8988T (cell line): ENCODE data around the gene ARHGEF4.

Experiments
- DNase-seq: peaks from one replicate; pipeline ENCODE4 v3.0.0; 2011

Gene ARHGEF4

DNA sequence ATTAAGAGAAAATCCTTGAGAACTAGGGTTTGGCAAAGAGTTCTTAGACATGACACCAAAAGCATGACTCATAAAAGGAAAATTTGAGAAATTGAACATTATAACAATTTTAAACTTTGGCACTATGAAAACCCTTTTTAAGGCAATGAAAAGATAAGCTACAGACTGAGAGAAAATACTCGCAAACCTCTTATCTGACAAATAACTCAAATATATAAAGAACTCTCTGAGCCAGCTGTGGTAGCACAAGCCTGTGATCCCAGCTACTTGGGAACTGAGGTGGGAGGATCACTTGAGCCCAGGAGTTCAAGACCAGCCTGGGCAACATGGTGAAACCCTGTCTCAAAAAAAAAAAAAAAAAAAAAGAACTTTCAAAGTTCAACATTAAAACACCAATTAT is 186.0 kb downstream of the ARHGEF4 start:
- DNase-seq, result no peak

DNA sequence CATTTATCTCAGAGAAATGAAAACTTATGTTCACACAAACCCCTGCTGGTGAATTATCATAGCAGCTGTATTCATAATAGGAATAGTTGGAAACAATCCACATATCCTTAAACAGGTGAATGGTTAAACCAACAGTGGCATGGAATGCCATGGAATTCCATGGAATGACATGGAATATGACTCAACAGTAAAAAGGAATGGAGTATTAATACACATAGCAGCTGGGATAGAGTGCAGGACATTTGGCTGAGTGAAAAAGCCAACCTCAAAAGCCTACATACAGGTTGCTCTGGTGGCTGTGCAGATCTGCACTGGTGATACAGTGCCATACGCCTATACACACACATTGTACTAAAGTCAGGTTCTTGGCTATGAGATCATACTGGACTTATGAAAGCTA is 187.0 kb downstream of the ARHGEF4 start:
- no peak for DNase-seq

DNA sequence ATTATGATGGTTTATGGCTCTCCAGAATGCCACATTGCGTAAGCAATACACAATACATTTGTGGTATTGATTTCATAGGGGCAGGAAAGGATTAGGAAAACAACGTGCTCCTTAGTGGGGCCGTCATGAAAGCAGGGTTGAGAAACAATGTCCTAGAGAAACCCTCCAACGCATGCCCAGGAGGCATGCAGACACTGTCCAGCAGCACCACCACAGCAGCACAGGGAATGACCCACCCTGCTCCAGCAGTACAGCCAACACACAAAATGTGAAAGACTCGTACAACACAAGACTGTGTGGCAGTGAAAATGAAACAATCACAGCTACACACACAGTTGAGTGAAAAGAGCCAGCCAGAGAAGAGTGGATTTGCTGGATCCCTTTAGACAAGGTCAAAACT is 190.2 kb downstream of the ARHGEF4 start:
- no peak for DNase-seq

DNA sequence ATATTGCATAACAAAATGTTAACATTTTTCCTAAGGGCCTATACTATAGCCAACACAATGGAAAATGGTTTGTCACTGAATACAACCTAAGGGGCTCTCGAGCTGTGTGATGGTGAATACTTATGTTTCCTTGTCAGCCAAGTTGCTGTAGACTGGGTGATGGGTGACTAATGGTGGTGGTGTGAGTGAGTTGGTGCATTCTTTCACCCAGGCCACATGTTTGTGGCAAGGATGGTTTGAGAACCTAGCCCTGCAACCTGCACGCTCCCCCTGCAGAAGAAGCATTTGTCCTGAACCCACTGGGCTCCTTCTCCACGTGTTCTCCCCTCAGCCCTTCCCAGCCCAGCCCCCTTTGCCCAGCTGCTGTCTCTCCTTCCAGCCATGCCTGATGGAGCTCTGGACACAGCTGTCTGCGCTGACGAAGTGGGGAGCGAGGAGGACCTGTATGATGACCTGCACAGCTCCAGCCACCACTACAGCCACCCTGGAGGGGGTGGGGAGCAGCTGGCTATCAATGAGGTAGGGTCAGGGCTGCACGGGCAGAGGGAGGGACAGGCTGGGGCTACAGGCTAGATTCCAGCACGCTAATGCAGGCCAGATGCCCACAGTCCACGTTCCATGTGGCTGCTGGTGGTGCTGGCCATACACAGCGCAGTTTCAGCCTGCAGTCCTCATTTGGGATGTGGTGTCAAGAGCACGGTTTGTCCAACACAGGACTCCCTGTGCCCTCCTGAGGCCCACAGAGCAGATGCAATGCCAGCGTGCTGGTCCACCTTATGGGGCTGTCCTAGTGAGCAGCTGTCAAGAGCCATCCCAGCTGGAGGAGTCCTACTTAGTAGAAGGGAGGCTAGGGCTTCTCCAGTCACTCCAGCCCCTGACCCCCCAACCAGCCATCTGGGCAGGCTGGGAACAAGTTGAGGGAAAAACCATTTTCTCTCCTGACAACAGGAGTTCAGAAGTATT is 191.1 kb downstream of the ARHGEF4 start:
- no peak for DNase-seq

DNA sequence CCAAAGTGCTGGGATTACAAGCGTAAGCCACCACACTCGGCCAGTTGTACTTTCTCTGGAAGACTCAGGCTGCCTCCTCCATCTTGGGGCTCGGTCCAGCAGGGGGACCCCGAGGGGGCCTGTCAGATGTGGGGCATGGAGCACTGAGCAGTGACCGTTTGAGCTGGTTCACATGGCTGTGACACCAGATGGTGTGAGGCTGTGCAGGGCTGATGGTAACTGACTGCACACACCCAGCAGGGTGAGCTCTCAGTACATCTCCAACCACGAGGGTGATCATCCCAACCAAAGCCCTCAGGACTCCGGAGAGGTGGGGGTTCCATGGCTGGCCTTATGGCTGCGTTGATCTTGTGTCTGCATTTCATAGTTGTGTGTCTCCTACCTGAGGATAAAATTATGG is 193.1 kb downstream of the ARHGEF4 start:
- DNase-seq, result no peak

DNA sequence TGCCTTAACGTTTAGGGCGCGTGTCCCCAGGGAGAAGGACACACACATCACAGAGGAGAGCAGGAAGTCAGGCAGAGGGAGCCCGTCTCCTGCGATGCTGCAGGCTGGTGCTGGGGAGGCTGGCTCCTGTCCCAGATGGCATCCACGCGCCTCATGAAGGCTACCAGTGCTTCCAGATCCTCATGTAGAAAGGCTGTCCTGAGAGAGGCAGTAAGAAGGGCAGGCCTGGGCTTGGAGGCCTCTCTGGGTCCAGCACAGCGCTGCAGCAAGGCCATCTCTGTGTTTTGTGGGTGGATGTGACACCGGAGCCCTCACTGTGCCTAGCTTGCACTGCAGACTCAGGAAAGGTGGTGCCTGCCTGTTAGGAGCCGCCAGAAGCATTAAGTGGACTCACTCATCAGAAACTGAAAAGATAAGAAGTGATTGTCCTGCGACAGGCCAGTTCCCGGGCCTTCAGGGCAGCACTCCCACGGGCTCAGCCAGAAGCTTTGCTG is 193.8 kb downstream of the ARHGEF4 start:
- no peak for DNase-seq

DNA sequence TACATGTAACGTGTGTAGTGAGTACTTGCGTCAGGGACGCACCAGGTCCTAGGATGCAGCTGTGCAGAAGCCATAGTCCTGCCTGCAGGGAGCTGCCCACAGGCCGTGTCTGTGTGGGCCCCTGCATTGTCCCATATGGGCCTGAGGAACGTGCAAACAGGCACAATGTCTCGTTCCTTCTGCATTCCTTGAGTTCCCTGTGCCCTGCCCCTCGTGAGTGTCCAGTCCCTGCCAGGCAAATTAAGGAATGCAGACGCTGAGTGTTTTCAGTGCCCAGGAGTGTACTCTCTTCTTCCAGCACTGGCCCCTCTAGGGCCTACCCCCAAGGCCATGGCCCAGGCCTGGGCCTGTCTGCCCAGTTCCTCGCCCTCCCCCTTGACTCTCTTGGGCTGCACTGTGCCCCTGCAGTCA is 194.7 kb downstream of the ARHGEF4 start:
- DNase-seq, result no peak

DNA sequence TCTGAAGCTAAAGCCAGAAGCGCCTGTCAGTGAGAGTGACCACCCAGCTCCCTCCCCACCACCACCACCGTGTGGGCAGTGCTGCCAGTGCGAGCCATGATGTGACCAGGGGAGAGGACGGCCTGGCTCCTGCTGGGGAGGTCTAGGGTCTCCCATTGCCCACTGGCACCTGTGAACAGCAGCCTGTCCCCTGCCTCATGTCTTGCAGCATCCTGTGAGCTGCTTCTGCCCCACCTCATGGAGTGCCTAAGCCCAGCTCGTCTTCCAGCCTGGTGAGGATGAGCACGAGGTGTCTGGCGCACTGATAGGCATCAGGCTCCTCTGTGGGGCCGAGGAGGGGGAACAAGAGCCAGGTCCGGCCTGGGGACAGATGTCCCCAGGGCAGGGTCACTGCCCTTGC is 195.2 kb downstream of the ARHGEF4 start:
- no peak for DNase-seq

DNA sequence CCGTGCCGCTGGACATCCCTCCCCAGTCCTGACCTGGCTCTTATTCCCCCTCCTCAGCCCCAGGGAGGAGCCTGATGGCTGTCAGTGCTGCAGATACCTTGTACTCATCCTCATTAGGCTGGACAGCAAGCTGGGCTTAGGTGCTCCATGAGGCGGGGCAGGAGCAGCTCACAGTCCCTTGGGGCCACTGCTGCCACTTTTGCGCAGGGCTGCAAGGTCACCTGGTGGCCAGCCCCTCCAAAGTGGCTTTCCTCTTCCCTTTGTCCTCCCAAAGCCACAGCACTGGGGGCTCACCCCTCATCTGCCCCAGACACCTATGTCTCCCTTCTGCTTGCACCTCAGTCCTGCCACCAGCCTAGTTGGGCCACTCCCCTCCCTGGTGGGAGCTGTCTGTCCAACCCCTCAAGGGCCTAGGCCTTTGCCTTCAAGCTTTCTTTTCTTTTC is 195.7 kb downstream of the ARHGEF4 start:
- no peak for DNase-seq

DNA sequence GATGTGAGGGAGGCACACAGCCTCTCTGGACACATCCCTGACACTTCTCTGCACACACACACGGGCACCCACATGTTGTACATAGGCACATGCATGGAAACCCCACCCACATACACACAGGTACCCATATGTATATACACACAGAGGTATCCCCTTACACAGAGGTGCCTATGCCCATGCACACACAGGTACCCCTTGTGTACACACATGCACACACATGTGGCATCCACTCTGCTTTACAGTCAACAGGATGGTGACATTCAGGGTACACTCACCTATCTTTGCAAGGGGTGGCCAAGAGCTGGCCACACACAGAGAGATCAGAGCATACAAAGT is 197.0 kb downstream of the ARHGEF4 start:
- DNase-seq, result no peak

DNA sequence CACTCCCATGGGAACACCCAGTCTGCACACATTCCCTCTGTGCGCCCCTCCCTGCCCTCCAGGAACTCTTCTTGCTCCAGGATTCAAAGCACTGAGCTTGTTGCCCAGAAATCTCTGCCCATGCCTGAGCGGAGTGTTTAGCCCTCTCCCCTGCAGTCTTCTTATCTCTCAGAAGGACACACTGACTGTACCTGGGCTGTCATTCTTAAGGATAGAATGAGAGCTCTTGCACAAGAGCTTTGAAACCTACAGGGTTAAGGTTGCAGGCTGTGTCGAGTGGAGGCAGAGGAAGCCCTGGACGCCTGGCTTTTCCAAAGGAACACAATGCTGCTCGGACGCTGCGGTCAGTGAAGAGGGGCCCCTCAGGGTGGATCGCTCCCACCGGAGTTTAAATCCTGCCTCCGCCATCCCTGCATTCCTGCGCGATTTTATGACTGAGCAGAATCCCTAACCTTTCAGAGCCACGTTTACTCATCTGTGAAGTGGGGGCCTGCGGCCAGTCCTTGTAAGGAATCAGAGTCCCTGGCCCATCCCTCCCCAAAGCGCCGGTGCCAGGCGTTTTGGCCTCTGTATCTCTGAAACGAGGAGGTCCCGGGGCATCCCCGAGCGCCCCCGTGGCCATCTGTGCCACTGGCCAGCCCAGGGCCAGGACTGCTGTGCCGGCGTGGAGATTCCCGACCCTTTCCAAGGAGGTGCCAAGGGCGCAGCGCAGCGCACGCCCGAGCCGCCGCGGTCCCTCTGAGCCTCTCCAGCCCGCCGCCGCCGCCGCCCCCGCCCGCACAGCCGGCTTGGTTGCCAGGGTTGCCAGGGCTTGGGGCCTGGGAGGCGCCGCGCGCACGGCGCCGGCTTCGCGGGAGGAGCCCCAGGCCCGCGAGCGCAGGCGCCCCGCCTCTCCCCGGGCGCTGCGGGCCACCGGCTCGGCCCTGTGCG is 197.7 kb downstream of the ARHGEF4 start:
- DNase-seq, result no peak

DNA sequence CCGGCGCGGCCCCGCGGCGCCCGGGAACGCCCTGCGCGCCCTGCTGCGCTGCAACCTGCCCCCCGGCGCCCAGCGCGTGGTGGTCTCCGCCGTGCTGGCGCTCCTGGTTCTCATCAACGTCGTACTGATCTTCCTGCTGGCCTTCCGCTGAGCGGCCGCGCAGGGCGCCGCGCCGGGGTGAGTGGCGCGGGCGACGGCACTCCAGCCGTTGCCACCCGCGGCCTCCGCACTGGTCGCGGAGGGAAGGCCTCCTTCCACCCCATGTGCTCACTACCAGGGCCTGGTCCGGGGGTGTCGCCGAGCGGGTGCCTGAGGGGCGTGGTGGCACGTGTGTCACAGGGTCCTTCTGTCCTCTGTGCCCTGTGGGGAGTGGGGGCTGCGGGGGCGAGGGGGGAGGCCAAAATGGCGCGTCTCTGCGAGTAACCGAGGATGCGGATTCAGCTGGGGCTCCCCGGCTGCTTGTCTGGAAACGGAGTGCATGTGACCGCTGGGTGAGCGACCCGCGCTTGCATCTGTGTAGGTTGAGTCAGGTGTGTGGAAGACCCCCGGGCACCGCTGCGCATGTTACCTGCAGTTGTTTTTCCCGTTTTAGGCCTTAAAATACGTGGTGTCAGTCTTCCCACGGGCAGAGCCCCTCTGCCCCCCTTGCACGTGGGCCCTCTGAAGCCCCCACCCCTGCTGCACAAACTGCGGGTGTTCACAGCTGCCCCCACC is 198.6 kb downstream of the ARHGEF4 start:
- DNase-seq, result no peak

DNA sequence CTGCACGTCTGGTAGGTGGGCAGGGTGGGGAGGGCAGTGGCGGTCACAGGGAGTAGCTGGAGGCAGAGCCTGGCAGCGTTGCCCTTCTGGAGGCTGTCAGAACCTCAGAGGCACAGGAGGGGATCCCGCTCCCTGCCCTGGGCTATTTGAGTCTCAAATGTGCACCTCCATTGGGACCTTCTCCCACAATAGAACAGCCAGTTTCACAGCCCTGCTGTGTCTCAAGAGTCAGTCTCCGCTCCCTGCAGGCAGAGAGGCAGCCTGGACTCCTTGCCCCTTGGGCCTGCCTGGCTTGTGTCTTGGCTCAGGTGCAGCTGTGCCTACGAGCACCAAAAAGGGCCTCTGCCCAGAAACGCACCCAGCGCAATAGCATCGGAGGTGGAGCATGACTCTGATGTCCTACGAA is 199.1 kb downstream of the ARHGEF4 start:
- no peak for DNase-seq

DNA sequence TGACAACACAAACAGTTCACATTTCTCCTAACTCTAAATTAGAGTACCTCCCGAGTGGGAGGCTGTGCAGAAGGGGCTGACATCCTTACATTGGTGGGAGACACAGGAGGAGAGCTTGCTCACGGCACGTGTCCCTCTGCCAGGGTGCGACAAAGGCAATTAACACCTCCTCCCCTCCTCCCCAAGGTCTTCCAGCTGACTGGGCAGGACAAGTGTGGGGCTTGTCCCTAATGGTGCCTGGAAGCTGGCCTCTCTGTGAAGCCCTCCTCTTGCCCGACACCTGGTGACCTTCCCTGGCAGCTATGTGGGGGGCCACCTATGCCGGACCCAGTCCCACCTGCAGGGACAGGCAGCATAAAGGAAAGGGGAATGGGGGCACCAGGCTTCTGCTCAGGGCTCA is 199.6 kb downstream of the ARHGEF4 start:
- DNase-seq, result no peak

DNA sequence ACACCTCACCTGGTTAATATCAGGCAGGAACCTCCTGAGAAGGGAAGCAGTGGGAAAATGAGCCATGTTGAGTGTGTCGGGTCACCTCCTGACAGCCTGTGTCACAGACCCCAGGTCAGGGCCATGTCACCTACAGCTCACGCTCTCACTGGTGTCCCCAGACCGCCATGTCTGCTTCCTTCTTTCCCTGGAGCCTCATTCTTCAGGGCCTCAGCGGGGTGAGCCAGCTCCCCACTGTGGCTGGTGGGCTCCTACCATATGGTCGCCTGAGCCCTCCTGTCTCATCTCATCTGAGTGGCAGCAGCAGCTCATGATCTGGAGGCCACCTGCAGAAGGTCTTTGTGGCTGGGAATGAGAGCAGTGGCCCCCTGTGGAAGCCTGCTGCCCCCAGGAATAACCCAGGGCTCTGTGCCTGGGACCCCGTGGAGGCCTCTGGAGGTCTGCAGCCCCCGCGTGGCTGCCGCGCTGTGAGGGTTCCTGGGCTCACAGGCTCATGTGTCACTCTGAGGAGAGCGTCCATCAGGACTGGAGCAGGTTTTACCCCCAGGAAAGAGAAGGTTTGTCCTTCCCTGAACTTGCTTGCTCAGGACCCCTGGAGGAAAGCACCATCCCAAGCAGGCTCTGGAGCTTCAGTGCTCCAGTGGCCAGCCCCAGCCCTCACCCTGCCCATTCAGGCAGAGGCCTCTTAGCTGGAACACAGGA is 200.1 kb downstream of the ARHGEF4 start:
- DNase-seq, result no peak

DNA sequence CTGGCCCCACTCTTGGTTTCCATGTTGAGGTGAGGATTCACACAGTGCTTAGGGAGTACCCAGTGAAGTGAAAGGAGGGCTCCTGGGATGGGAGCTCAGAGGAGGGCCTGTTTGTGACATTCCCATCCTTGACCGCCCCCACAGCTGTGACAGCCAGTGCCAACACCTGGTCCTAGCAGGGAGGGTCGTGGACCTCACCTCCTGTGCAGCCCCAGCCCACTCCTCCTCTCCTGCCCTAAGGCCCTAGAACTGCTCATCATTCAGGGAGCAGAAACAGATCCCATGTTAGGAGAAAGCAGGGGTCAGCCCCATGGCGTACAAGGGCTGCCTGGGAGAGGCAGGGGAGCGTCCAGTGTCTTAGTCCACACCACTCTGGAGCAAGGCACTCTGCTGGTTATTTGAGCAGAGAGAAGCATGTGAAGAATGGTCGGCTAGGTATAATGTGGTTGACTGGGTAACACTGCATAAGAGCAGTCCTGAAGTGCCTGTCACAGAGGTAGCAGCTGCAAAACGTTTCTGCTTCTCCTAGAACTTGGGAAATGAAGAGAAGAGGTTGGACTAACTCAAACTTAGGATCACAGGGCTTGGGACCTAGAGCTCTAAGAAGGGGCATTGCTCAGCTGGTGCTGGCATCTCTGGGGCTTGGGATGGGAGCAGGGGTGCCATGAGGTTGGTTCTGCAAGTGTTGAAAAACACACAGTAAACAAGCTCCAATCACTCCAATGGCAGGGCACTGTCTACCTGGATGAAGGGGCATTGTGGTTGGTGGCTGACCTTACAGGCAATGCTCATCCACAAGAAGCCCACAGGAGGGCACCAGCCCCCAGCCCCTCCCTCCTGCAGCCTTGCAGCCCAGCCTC is 200.9 kb downstream of the ARHGEF4 start:
- no peak for DNase-seq

DNA sequence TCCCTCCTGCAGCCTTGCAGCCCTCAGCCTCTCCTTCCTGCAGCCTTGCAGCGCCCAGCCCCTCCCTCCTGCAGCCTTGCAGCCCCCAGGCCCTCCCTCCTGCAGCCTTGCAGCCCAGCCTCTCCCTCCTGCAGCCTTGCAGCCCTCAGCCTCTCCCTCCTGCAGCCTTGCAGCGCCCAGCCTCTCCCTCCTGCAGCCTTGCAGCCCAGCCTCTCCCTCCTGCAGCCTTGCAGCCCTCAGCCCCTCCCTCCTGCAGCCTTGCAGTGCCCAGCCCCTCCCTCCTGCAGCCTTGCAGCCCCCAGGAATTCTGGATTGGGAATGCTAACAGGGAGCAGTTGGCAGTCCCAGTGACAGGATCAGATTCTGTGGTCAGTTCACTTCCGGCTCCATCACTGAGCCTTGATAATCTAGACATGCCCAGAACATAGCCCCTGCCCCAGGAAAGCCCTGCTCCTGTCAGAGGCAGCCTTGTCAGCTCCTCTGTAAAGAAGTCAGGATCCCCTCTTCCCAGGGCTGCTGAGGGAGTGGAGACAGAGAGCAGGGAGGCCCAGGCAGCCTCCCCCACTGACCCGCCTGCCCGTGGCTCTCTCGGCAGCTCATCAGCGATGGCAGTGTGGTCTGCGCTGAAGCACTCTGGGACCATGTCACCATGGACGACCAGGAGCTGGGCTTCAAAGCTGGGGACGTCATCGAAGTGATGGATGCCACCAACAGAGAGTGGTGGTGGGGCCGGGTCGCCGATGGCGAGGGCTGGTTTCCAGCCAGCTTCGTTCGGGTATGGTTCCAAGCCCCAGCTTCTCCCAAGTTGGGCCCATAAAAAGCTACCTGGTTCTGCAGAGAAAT is 201.8 kb downstream of the ARHGEF4 start:
- DNase-seq, result no peak

DNA sequence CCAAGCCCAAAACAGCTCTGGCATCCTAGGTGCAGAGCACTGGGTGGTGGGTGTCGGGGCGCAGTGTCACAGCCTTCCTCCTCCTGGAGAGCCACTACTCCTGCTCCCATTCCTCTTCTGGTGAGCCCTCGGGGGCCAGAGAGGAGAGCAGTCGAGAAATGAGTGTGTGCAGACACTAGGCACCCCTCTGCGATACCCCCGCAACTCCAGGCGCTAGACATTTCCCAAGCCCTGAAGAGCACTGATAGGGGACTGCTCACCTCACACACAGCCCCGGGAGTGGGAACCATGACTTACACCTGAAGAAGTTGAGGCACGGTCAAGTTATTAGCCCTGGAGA is 202.4 kb downstream of the ARHGEF4 start:
- DNase-seq, result no peak

DNA sequence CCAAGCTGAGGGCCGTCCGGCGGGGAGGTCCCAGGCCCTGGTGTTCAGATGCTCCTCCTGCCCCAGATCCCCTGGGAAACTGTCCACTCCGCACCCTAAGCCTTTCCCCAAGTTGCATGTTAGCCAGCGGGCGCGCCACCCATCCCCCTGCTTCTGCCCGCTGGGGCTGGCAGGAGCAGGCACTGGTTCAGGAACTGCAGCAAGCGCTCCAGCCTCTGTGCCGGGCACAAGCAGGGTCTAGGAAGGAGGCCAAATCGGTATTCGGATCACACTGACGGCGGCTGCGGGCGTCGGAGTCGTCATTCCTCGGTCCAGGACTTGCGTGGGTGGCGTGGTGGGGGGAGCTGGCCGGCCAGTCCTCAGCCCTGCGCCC is 202.8 kb downstream of the ARHGEF4 start:
- DNase-seq, result no peak

DNA sequence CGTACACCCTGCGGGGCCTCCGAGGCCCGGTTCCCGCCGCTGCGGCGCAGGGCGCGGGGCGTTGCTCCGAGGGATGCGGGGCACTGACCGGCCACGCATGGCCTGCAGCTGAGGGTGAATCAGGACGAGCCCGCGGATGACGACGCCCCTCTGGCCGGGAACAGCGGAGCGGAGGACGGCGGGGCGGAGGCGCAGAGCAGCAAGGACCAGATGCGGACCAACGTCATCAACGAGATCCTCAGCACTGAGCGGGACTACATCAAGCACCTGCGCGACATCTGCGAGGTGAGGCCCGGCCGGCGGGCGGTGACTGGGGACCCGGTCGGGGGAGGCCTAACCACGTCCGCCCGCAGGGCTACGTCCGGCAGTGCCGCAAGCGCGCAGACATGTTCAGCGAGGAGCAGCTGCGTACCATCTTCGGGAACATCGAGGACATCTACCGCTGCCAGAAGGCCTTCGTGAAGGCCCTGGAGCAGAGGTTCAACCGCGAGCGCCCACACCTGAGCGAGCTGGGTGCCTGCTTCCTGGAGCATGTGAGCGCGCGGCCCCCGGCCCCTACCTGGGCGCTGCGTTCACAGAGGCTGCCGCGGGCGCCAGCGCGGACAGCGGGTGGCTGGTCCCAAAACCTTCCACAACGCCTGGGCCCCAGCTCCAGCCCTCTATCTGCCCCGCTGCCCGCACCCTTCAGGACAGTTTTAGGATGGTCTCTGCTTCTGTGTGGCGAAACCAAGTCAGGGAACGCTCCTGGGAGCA is 203.4 kb downstream of the ARHGEF4 start:
- no peak for DNase-seq
